ENCODE measurements around the gene CDK11A.
"Not testable (repeated sequence)": the region's sequence is repeated elsewhere in the genome, so short reads cannot be mapped to it uniquely, and the experiment has no call there.

CDK11A gene

GRCh38 chr1:1753607-1754005 is 29.4 kb upstream of the CDK11A start:
- peaks cover 8% of the 10 kb centered on the region for H3K79me2 ChIP-seq (ENCODE audit: control insufficient read depth, insufficient read depth, low read length, unreplicated experiment)
- no peaks in the 10 kb centered on the region for H3K4me1 ChIP-seq (ENCODE audit: control insufficient read depth, insufficient read depth, low read length, unreplicated experiment)
- H2AFZ ChIP-seq (ENCODE audit: low read length, unreplicated experiment), result no peak overlapping the region
- H3K27ac ChIP-seq (ENCODE audit: low read depth, low read length), result no peak overlapping the region
- no peaks in the 10 kb centered on the region for H3K36me3 ChIP-seq (ENCODE audit: insufficient read depth, low read length)
- no peaks in the 10 kb centered on the region for H3K27me3 ChIP-seq (ENCODE audit: insufficient read depth, low read length)
- H3K4me3 ChIP-seq (ENCODE audit: low read depth, low read length), result no peak overlapping the region

GRCh38 chr1:1752636-1753606 is 28.8 kb upstream of the CDK11A start:
- Histone ChIP-seq H3K27ac (ENCODE audit: low read depth, low read length) (no peak overlapping the region), H3K36me3 (ENCODE audit: insufficient read depth, low read length) (no peaks in the 10 kb centered on the region), H2AFZ (ENCODE audit: low read length, unreplicated experiment) (no peak overlapping the region), H3K79me2 (ENCODE audit: control insufficient read depth, insufficient read depth, low read length, unreplicated experiment) (peaks cover 1% of the 10 kb centered on the region), H3K4me3 (ENCODE audit: low read depth, low read length) (no peak overlapping the region), H3K27me3 (ENCODE audit: insufficient read depth, low read length) (no peaks in the 10 kb centered on the region), H3K4me1 (ENCODE audit: control insufficient read depth, insufficient read depth, low read length, unreplicated experiment) (no peaks in the 10 kb centered on the region)

- Histone ChIP-seq H3K27me3 (ENCODE audit: insufficient read depth, low read length) (no peaks in the 10 kb centered on the region), H3K27ac (ENCODE audit: low read depth, low read length) (no peak overlapping the region), H3K4me3 (ENCODE audit: low read depth, low read length) (no peak overlapping the region), H3K79me2 (ENCODE audit: control insufficient read depth, insufficient read depth, low read length, unreplicated experiment) (no peaks in the 10 kb centered on the region), H3K36me3 (ENCODE audit: insufficient read depth, low read length) (no peaks in the 10 kb centered on the region), H2AFZ (ENCODE audit: low read length, unreplicated experiment) (no peak overlapping the region), H3K4me1 (ENCODE audit: control insufficient read depth, insufficient read depth, low read length, unreplicated experiment) (no peaks in the 10 kb centered on the region)
These were observed 28.0 kb upstream of the CDK11A start for GRCh38 chr1:1752190-1752589.

- H3K4me1 ChIP-seq (ENCODE audit: control insufficient read depth, insufficient read depth, low read length, unreplicated experiment); H3K36me3 ChIP-seq (ENCODE audit: insufficient read depth, low read length); H3K4me3 ChIP-seq (ENCODE audit: low read depth, low read length); H3K79me2 ChIP-seq (ENCODE audit: control insufficient read depth, insufficient read depth, low read length, unreplicated experiment); H3K27me3 ChIP-seq (ENCODE audit: insufficient read depth, low read length); H2AFZ ChIP-seq (ENCODE audit: low read length, unreplicated experiment); H3K27ac ChIP-seq (ENCODE audit: low read depth, low read length): not testable (repeated sequence)
These were observed 25.8 kb upstream of the CDK11A start for GRCh38 chr1:1749941-1750340.

GRCh38 chr1:1748686-1749321 is 24.6 kb upstream of the CDK11A start:
- Histone ChIP-seq H3K27ac (ENCODE audit: low read depth, low read length) (no peak overlapping the region), H2AFZ (ENCODE audit: low read length, unreplicated experiment) (no peak overlapping the region), H3K79me2 (ENCODE audit: control insufficient read depth, insufficient read depth, low read length, unreplicated experiment) (no peaks in the 10 kb centered on the region), H3K36me3 (ENCODE audit: insufficient read depth, low read length) (no peaks in the 10 kb centered on the region), H3K4me1 (ENCODE audit: control insufficient read depth, insufficient read depth, low read length, unreplicated experiment) (no peaks in the 10 kb centered on the region), H3K4me3 (ENCODE audit: low read depth, low read length) (no peak overlapping the region), H3K27me3 (ENCODE audit: insufficient read depth, low read length) (no peaks in the 10 kb centered on the region)

GRCh38 chr1:1746566-1746909 is 22.4 kb upstream of the CDK11A start:
- H3K36me3 ChIP-seq (ENCODE audit: insufficient read depth, low read length); H3K4me3 ChIP-seq (ENCODE audit: low read depth, low read length); H3K27ac ChIP-seq (ENCODE audit: low read depth, low read length): not testable (repeated sequence)

GRCh38 chr1:1745651-1746565 is 21.8 kb upstream of the CDK11A start:
- not testable (repeated sequence) for H2AFZ ChIP-seq (ENCODE audit: low read length, unreplicated experiment); H3K27me3 ChIP-seq (ENCODE audit: insufficient read depth, low read length); H3K36me3 ChIP-seq (ENCODE audit: insufficient read depth, low read length); H3K4me1 ChIP-seq (ENCODE audit: control insufficient read depth, insufficient read depth, low read length, unreplicated experiment); H3K4me3 ChIP-seq (ENCODE audit: low read depth, low read length); H3K79me2 ChIP-seq (ENCODE audit: control insufficient read depth, insufficient read depth, low read length, unreplicated experiment)
- peak overlapping the region; percentile 67 for H3K27ac ChIP-seq (ENCODE audit: low read depth, low read length)

More at GRCh38 chr1:1746566-1746909, 22.4 kb upstream of the CDK11A start:
- not testable (repeated sequence) for H3K79me2 ChIP-seq (ENCODE audit: control insufficient read depth, insufficient read depth, low read length, unreplicated experiment); H3K27me3 ChIP-seq (ENCODE audit: insufficient read depth, low read length); H3K4me1 ChIP-seq (ENCODE audit: control insufficient read depth, insufficient read depth, low read length, unreplicated experiment); H2AFZ ChIP-seq (ENCODE audit: low read length, unreplicated experiment)

GRCh38 chr1:1742529-1742928 is 18.4 kb upstream of the CDK11A start:
- not testable (repeated sequence) for H3K79me2 ChIP-seq (ENCODE audit: control insufficient read depth, insufficient read depth, low read length, unreplicated experiment); H3K27me3 ChIP-seq (ENCODE audit: insufficient read depth, low read length); H3K4me3 ChIP-seq (ENCODE audit: low read depth, low read length); H3K36me3 ChIP-seq (ENCODE audit: insufficient read depth, low read length); H3K4me1 ChIP-seq (ENCODE audit: control insufficient read depth, insufficient read depth, low read length, unreplicated experiment); H3K27ac ChIP-seq (ENCODE audit: low read depth, low read length); H2AFZ ChIP-seq (ENCODE audit: low read length, unreplicated experiment)

- H3K27ac ChIP-seq (ENCODE audit: low read depth, low read length), result peak overlapping the region; percentile 67
These were observed 16.9 kb upstream of the CDK11A start for GRCh38 chr1:1741013-1741412.

GRCh38 chr1:1738799-1739337 is 14.7 kb upstream of the CDK11A start:
- not testable (repeated sequence) for H3K4me3 ChIP-seq (ENCODE audit: low read depth, low read length); H3K36me3 ChIP-seq (ENCODE audit: insufficient read depth, low read length); H3K4me1 ChIP-seq (ENCODE audit: control insufficient read depth, insufficient read depth, low read length, unreplicated experiment); H2AFZ ChIP-seq (ENCODE audit: low read length, unreplicated experiment); H3K79me2 ChIP-seq (ENCODE audit: control insufficient read depth, insufficient read depth, low read length, unreplicated experiment); H3K27me3 ChIP-seq (ENCODE audit: insufficient read depth, low read length); H3K27ac ChIP-seq (ENCODE audit: low read depth, low read length)

More at GRCh38 chr1:1741013-1741412, 16.9 kb upstream of the CDK11A start:
- not testable (repeated sequence) for H3K4me3 ChIP-seq (ENCODE audit: low read depth, low read length); H3K79me2 ChIP-seq (ENCODE audit: control insufficient read depth, insufficient read depth, low read length, unreplicated experiment); H3K27me3 ChIP-seq (ENCODE audit: insufficient read depth, low read length); H3K36me3 ChIP-seq (ENCODE audit: insufficient read depth, low read length); H3K4me1 ChIP-seq (ENCODE audit: control insufficient read depth, insufficient read depth, low read length, unreplicated experiment); H2AFZ ChIP-seq (ENCODE audit: low read length, unreplicated experiment)

All from ACC112 (cell line).